ENCODE measurements around the gene IL19.
"Not testable (repeated sequence)": the region's sequence is repeated elsewhere in the genome, so short reads cannot be mapped to it uniquely, and the experiment has no call there.

Gene IL19

DNA sequence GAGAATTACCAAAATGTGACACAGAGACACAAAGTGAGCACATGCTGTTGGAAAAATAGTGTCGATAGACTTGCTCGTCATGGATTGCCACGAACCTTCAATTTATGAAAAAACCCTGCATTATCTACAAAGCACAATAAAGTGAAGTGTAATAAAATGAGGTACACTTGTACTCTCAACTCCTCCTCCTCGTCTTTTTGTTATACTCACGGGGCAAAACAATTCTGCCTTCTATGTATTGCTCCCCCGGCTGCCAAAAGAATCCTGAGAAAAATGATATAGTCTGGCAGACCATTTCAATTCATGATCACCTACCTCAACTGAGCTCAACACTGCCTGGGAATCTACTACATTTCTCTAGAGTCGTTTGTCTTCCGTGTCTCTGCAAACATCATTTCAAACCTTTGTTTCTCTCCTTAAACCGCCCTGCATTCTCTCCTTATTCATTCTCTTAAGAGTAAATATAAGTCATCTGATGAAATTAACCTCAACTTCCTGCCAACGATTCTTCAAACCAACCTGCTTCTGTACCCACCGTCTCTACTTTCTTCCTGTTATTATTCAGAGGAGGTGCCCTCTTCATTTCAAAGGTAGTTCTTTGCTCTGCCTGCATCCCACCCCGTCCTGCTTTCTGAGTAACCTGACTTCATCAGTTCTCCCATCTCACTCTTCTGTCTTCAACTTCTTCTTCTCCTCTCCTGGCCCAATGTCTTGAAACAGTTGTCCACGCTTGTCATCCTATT lies 12.9 kb upstream of the IL19 start:
- no peak for DNase-seq (ENCODE audit: low spot score in 2 of 2)
- Mint-ChIP-seq H3K9me3 (no peaks in the 10 kb centered on the region), H3K4me1 (peaks cover 21% of the 10 kb centered on the region), H3K4me3 (no peak overlapping the region), H3K36me3 (no peaks in the 10 kb centered on the region), H3K27ac (no peak overlapping the region)
- ATAC-seq: peak; percentile 98

DNA sequence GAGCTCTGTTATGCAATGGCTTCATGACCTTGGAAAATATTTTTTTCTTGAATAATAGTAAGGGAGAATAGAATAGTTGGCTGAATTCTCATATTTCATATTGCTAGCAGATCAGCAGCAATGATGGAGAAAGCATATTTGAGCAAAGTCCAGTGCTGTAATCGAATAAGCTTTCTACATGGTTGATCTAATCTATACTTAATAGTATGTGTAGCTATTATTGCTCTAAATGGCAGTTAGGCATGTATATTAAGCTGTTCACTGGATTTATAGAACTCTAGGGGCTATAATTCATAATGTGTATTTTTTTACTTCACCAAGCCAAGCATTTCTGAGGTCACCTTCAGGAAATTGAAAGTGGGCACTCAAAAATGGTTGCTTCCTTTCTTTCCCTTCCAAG lies 10.0 kb upstream of the IL19 start:
- Mint-ChIP-seq H3K36me3 (no peaks in the 10 kb centered on the region), H3K4me3 (no peak overlapping the region), H3K9me3 (no peaks in the 10 kb centered on the region), H3K4me1 (peaks cover 25% of the 10 kb centered on the region), H3K27ac (no peak overlapping the region)
- DNase-seq (ENCODE audit: low spot score in 2 of 2) (no peak), ATAC-seq (no peak)

DNA sequence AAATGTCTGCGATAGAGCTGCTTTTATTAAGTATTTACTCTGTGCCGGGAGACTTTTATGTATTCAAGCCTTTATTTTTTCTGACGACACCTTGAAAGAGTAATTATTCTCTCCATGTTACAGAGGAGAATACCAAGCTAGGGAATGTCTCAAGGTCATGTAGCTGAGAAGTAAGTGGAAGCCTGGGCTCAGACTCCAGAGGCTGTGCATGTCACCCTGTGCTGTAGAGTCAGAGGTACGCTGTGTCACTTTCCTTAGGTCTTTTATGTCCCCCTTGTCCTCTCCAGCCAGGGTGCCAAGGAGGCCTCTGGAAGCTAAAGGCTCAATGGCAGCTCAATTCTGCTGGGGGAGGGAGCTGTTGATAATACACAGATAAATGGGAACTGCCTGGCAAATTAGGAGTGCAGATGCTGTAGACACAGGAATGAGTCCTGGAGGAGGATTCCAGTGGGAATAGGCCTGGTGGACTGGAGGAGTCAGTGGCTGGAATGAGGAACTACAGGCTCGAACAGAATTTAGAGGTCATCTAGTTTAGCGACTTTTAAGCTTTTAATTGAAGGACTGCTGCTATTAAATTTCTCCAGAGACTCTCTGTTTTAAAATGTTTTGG lies 9.3 kb upstream of the IL19 start:
- no peak overlapping the region for H3K4me3 Mint-ChIP-seq
- DNase-seq (ENCODE audit: low spot score in 2 of 2): no peak
- H3K4me1 Mint-ChIP-seq: peaks cover 29% of the 10 kb centered on the region

DNA sequence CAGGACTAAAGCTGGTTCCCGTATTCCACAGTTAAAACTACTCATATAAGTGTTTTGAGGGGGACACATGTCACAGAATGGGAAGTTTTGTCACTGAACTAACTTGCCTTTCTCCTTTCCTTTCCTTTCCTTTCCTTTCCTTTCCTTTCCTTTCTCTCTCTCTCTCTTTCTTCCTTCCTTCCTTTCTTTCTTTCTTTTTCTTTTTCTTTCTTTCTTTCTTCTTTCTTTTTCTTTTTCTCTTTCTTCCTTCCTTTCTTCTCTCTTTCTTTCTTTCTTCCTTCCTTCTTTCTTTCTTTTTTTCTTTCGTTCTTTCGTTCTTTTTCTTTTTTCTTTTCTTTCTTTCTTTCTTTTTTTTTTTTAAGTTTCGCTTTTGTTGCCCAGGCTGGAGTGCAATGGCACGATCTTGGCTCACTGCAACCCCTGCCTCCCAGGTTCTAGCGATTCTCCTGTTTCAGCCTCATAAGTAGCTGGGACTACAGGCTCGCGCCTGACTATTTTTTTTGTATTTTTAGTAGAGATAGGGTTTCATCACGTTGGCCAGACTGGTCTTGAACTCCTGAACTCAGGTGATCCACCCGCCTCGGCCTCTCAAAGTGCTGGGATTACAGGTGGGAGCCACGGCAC lies 7.7 kb upstream of the IL19 start:
- H3K4me1 Mint-ChIP-seq: peaks cover 37% of the 10 kb centered on the region
- H3K4me3 Mint-ChIP-seq; DNase-seq (ENCODE audit: low spot score in 2 of 2); H3K9me3 Mint-ChIP-seq; ATAC-seq; H3K36me3 Mint-ChIP-seq; H3K27ac Mint-ChIP-seq: not testable (repeated sequence)

More for the DNA sequence above, 9.3 kb upstream of the IL19 start:
- no peak overlapping the region for H3K27ac Mint-ChIP-seq
- peaks cover 3% of the 10 kb centered on the region for H3K36me3 Mint-ChIP-seq
- no peak for ATAC-seq
- no peaks in the 10 kb centered on the region for H3K9me3 Mint-ChIP-seq

DNA sequence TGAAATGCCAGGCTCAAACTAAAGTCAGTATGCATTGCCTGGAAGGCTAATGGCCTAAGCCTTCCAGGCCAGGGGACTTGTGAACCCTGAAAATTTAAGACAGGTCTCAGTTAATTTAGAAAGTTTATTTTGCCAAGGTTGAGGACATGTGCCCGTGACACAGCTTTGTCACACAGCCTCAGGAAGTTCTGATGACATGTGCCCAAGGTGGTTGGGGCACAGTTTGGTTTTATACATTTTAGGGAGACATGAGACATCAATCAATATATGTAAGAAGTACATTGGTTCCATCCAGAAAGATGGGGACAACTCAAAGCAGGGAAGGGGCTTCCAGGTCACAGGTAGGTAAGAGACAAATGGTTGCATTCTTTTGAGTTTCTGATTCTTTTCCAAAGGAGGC lies 4.8 kb upstream of the IL19 start:
- Mint-ChIP-seq H3K4me1 (peaks cover 66% of the 10 kb centered on the region), H3K36me3 (peaks cover 22% of the 10 kb centered on the region), H3K4me3 (peak overlapping the region; percentile 33), H3K27ac (peak overlapping the region; percentile 2)
- ATAC-seq; H3K9me3 Mint-ChIP-seq; DNase-seq (ENCODE audit: low spot score in 2 of 2): not testable (repeated sequence)

DNA sequence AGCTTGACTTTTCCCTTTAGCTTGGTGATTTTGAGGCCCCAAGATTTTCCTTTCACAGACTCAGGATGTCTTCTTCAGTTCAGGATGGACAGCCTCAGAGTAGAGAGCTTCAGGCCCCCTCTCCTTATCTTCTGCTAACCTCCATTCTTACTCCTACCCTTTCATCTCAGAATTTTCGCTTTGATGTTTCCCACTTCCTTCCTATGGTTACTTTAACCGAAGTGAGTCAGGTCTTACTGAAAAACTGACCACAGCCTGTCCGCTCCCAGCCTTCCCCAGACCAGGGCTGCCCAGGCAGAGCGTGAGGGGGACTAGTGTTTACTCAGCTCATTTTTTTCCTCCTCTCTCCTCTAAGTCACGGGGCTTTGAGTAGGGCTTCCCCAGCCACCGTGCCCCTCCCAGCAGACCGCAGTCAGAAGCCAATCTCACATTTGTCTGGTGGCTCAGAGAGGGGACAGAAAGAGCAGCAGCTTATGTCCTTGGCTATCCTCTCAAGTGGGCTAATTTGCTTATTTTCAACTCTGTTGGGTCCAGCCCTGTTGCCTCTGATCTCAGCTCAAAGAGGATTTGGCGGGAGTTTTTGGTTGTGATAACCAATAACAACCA lies 4.2 kb upstream of the IL19 start:
- H3K36me3 Mint-ChIP-seq: peaks cover 22% of the 10 kb centered on the region
- peak overlapping the region; percentile 33 for H3K4me3 Mint-ChIP-seq
- ATAC-seq (peak; percentile 86), DNase-seq (ENCODE audit: low spot score in 2 of 2) (peak; percentile 57 to 91)
- peaks cover 72% of the 10 kb centered on the region for H3K4me1 Mint-ChIP-seq
- H3K27ac Mint-ChIP-seq: peak overlapping the region; percentile 2
- H3K9me3 Mint-ChIP-seq: no peaks in the 10 kb centered on the region

DNA sequence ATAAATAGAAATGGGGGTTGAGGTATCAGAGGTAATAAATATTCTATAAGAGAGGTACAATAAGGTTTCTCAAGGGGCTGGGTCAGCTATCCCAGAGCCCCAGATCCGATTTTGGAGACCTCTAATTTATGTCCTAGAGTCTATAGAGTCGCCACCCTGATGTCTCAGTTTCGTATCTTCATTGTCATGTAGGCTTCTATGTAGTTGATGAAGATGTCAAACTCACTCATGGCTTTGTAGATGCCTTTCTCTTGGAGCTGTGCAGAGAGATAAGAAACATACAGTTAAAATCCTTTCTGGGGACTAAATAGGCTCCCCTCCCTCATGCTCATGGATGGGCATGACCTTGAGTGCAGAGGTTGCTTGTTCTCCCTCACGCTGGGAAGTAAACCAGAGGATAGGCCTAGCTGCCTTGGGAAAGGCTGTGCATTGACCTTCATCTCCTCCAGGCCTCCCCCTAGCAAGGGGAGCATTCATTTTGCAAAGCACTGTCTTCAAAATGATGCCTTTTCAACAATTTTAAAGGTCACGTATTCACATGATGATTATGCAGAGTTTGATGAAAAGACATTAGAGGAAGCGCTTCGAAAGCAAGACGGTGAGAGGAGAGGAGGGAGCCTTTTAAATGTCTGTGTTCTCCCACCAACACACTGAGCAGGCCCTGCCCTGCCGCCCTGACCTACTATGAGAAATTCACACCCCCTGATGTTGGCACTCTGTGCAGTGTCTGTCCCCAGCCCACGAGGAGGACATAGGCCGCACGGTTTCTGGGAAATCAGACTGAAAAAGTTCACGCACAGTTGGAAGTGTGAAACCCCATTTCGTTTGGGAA lies 1.9 kb upstream of the IL19 start:
- no peaks in the 10 kb centered on the region for H3K9me3 Mint-ChIP-seq
- ATAC-seq (peak; percentile 19), DNase-seq (ENCODE audit: low spot score in 2 of 2) (no peak)
- peak overlapping the region; percentile 55 for H3K4me3 Mint-ChIP-seq
- peaks cover 22% of the 10 kb centered on the region for H3K36me3 Mint-ChIP-seq
- H3K27ac Mint-ChIP-seq: no peak overlapping the region
- H3K4me1 Mint-ChIP-seq: peaks cover 81% of the 10 kb centered on the region

DNA sequence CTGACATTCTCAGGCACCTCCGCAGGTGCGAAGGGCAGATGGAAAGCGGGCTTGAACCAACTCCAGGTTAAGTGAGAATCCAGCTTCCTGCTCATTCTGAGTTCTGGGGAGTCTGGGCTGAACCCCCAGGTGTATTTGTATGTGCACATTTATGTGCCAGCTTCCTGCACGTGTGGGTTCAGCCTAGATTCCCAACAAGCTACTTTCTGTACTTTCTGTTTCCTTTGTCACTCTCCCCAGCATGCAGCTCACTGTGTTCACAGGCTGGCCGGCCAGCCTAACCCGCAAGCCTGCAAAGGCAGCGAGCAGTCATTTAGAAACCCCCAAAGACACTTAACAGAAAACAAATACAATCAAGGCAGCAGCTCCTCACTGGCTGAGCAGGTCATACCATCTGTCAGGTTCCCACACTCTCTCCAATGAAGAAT lies 1.3 kb upstream of the IL19 start:
- ATAC-seq (peak; percentile 90), DNase-seq (ENCODE audit: low spot score in 2 of 2) (peak; percentile 52 to 83)
- Mint-ChIP-seq H3K36me3 (peaks cover 22% of the 10 kb centered on the region), H3K4me3 (peak overlapping the region; percentile 55), H3K9me3 (no peaks in the 10 kb centered on the region), H3K4me1 (peaks cover 83% of the 10 kb centered on the region), H3K27ac (no peak overlapping the region)

DNA sequence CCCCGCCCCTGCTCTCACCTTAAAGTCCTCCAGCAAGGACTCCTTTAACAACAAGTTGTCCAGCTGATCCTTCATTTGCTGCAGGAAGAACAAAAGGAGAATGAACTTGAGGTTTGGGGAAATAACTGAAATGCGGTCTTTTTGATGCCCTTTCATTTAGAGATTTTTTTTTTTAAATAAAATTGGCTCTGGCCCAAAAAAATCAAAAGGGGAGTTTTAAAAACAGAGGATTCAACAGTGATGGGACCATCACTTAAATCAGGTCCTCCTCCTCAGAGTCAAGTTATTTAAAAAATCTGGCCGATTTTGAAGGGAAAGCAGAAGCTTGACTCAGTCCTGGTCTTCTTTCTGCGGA lies 742 bp downstream of the IL19 start:
- no peak overlapping the region for H3K27ac Mint-ChIP-seq
- ATAC-seq (no peak), DNase-seq (ENCODE audit: low spot score in 2 of 2) (no peak)
- H3K9me3 Mint-ChIP-seq: no peaks in the 10 kb centered on the region
- peak overlapping the region; percentile 55 for H3K4me3 Mint-ChIP-seq
- peaks cover 79% of the 10 kb centered on the region for H3K4me1 Mint-ChIP-seq
- H3K36me3 Mint-ChIP-seq: peaks cover 19% of the 10 kb centered on the region

DNA sequence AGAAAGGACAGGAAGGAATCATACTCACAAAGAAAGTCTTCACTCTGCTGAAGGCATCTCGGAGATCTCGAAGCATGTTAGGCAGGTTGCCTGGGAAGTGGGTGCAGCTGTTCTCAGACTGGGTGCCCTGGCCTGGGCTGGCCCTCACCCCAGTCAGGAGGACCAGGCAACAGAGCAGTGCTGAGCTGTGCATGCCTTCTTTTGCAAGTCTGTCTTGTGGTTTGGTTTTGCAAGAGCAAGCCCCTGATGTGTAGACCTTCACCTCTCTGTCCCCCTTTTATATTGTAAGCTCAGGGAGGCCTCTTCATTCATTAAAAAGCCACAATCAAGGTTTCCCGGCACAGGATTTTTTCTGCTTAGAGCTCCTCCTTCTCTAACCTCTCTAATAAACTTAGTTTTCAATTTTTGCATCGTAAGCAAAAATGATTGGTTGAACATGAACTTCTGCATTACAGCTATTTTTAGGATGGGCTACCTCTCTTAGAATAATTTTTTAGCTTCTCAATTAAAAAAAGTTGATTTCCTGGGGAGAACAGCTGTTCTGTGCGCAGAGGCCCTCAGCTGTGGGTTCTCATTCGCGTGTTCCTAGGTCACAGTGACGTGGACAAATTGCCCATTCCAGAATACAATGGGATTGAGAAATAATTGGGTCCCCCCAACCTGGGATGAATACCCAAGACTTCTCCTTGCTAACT lies 1.8 kb downstream of the IL19 start, which contains the start of gene IL10:
TSS of gene IL10 (minus strand) at position 252 of the 695 bp plus-strand sequence. CDS start at position 193, 59 bp downstream.
- Mint-ChIP-seq H3K4me3 (peak within 1 kb of the TSS; percentile 55), H3K27ac (peak within 1 kb of the TSS; percentile 60), H3K4me1 (peaks cover 68% of the 10 kb centered on the region), H3K36me3 (peaks cover 17% of the 10 kb centered on the region), H3K9me3 (no peaks in the 10 kb centered on the region)
- DNase-seq (ENCODE audit: low spot score in 2 of 2) (no peak), ATAC-seq (no peak)

DNA sequence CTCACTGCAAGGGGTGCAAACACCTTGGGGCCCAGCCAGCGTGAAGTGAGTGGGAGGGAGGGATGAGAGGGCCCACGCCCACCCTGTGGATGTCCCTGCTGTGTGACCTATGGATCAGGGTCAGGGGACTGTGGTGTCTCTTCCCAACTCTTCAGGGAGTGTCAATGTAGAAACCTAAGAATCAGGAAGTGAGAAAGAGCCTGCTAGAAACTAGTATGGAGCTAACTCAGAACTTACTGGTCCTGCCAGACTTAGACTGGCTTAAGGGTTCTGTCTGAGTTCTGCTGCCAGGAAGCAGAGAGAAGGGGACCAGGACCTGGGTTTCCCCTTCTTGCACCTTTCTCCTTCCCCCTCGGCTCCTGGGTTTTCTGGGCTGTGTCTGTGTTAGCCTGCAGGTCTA lies 3.5 kb downstream of the IL19 start:
- H3K27ac Mint-ChIP-seq: no peak overlapping the region
- no peaks in the 10 kb centered on the region for H3K9me3 Mint-ChIP-seq
- ATAC-seq (no peak), DNase-seq (ENCODE audit: low spot score in 2 of 2) (no peak)
- no peak overlapping the region for H3K4me3 Mint-ChIP-seq
- H3K36me3 Mint-ChIP-seq: peaks cover 10% of the 10 kb centered on the region
- H3K4me1 Mint-ChIP-seq: peaks cover 54% of the 10 kb centered on the region

DNA sequence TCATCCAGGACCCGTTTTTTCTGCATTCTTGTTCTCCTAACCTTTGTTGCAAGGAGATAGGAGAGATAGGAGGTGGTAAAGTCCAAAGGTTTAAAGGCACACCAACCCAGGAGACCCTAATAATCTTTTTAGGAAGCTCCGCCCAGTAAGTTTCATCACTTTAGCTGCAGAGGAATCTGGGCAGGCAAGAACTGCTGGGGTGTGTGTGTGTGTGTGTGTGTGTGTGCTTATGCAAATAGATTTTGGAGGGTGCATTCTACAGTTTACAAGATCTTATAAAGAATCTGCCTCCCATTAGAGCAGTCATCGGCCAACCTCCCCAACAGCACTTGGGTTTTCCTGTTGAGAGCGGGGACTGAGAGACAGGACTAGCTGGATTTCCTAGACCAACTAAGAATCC lies 5.7 kb downstream of the IL19 start:
- Mint-ChIP-seq H3K4me1 (peaks cover 33% of the 10 kb centered on the region), H3K9me3 (no peaks in the 10 kb centered on the region), H3K27ac (no peak overlapping the region), H3K36me3 (no peaks in the 10 kb centered on the region), H3K4me3 (no peak overlapping the region)
- ATAC-seq: no peak
- DNase-seq (ENCODE audit: low spot score in 2 of 2): no peak

DNA sequence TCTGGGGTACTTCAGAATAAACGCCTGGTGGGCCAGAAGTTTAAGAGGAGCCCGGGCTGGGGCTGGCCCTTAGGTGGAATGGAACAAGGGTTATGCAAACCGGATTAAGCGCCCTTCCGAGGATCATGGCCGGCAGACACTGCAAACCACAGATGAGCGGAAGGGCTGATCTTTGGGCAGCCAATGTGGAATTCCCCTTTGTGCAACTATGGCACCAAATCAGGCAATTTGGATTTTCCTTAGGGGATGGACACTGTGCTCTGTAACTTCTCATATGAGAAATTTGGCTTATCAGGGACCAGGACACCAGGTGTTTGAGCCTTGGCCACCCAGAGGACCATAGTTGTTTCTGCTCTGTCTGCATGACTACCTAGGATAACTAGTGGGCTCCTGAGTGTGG lies 7.5 kb downstream of the IL19 start:
- Mint-ChIP-seq H3K27ac (no peak overlapping the region), H3K9me3 (no peaks in the 10 kb centered on the region), H3K4me3 (no peak overlapping the region), H3K4me1 (peaks cover 32% of the 10 kb centered on the region), H3K36me3 (no peaks in the 10 kb centered on the region)
- ATAC-seq (no peak), DNase-seq (ENCODE audit: low spot score in 2 of 2) (no peak)

DNA sequence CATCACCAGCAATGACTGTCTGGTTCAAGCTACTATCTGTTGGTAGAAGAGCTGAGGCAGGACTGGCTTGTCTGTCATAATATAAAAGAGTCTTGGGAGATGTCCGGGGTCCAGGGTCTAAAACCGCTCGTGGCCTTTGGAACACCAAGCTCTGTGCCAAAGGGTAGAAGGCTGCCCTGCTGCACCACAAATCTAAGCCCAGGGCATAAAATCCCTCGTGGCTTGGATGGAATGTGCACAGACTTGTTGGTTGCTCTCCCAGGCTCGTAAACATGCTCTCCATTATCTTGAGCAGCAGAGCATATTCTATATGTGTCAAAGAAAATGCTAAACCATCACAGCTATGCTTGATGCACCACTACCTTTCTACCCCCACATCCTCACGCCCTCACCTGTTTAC lies 8.3 kb downstream of the IL19 start:
- not testable (repeated sequence) for H3K27ac Mint-ChIP-seq; H3K4me3 Mint-ChIP-seq; H3K36me3 Mint-ChIP-seq; ATAC-seq; H3K9me3 Mint-ChIP-seq; DNase-seq (ENCODE audit: low spot score in 2 of 2)
- peaks cover 33% of the 10 kb centered on the region for H3K4me1 Mint-ChIP-seq

All from stimulated activated effector memory CD8-positive, alpha-beta T cell treated with anti-CD3 and anti-CD28 coated beads, Interleukin-12 subunit alpha, Interleukin-12 subunit beta, amount 100 ng/mL, for 72 hours (primary cell).